ENCODE data around the gene CAMKMT. TPM values are rescaled to one million over a fixed set of nuclear protein-coding genes. Genes with fewer than 3 reads are reported as not detected.

The CAMKMT gene
- total RNA-seq, 6 donors from 2014 or later = 7.7 to 17.8 (median 12.2) TPM

- 95 to 96% methylated on average over 10 of the region's 10 CpGs for WGBS, 2 donors
- DNase-seq (no peak), ATAC-seq (ENCODE audit: low FRiP score in 2 of 2) (no peak)
- Histone ChIP-seq H3K27ac (no peak overlapping the region), H3K9me3 (no peaks in the 10 kb centered on the region), H3K4me1 (peaks cover 0 to 5% (median 1%) of the 10 kb centered on the region in 4 donors), H3K27me3 (no peaks in the 10 kb centered on the region), H3K4me3 (no peak overlapping the region), H3K36me3 (no peaks in the 10 kb centered on the region)
- TF ChIP-seq POLR2A (IDR thresholded peaks at IDR 0.05) (no peak), POLR2AphosphoS5 (IDR thresholded peaks at IDR 0.05) (no peak), EP300 (IDR thresholded peaks at IDR 0.05) (no peak), CTCF (IDR thresholded peaks at IDR 0.05) (no peak)
Measured at GRCh38 chr2:44706681-44707553, 345.2 kb downstream of the CAMKMT start.

DNA sequence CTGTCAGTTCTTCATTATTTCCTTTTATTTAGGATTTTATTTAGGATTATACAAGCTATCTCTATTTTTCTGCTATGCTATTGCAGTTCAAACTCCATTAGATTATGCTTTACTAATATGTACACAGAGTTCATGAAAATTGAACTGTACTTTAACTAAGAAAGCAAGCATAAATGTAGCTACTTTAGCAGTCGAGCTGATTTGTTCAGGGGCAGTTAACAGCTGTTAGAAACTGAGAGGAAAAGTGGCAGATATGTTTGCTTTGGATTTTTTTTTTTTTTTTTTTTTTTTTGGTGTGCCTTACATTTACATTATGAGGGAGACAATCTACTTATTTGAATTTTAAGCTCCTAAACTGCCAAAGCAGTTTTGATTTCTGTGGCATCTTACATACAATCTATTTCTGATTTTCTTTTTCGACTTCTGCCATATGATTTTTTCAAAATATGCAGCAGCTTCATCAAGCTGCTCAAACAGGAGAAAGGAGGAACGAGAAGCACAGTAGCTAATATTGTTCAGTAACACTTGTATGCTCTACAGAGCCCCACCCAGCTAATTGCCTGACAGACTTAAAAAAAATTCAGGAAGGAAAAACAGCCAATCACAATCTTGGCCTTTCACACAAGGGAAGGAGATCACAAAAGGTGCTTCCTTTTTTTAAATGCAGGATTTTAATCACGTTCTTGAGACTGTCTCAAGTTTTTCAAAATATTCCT is 346.4 kb downstream of the CAMKMT start:
- no peaks in the 10 kb centered on the region for H3K9me3 ChIP-seq
- no peak for DNase-seq
- 8 to 24% methylated on average over 4 of the region's 4 CpGs for WGBS, 2 donors
- TF ChIP-seq POLR2A (IDR thresholded peaks at IDR 0.05) (no peak), EP300 (IDR thresholded peaks at IDR 0.05) (no peak), POLR2AphosphoS5 (IDR thresholded peaks at IDR 0.05) (no peak), CTCF (IDR thresholded peaks at IDR 0.05) (no peak)
- H3K27ac ChIP-seq = no peak overlapping the region
- H3K27me3 ChIP-seq = no peaks in the 10 kb centered on the region
- peaks cover 0 to 5% (median 1%) of the 10 kb centered on the region in 4 donors for H3K4me1 ChIP-seq
- ATAC-seq (ENCODE audit: low FRiP score in 2 of 2) = peak; percentile 49 to 66
- H3K36me3 ChIP-seq = no peaks in the 10 kb centered on the region
- no peak overlapping the region for H3K4me3 ChIP-seq

GRCh38 chr2:44708661-44709000 is 346.9 kb downstream of the CAMKMT start:
- peaks cover 0 to 5% (median 1%) of the 10 kb centered on the region in 4 donors for H3K4me1 ChIP-seq
- no peaks in the 10 kb centered on the region for H3K27me3 ChIP-seq
- DNase-seq = no peak
- TF ChIP-seq POLR2A (IDR thresholded peaks at IDR 0.05) (no peak), EP300 (IDR thresholded peaks at IDR 0.05) (no peak), CTCF (IDR thresholded peaks at IDR 0.05) (no peak), POLR2AphosphoS5 (IDR thresholded peaks at IDR 0.05) (no peak)
- no peak for ATAC-seq (ENCODE audit: low FRiP score in 2 of 2)
- H3K4me3 ChIP-seq = no peak overlapping the region
- no peak overlapping the region for H3K27ac ChIP-seq
- H3K9me3 ChIP-seq = no peaks in the 10 kb centered on the region
- no peaks in the 10 kb centered on the region for H3K36me3 ChIP-seq
- WGBS, 2 donors = 45 to 58% methylated on average over 3 of the region's 3 CpGs

DNA sequence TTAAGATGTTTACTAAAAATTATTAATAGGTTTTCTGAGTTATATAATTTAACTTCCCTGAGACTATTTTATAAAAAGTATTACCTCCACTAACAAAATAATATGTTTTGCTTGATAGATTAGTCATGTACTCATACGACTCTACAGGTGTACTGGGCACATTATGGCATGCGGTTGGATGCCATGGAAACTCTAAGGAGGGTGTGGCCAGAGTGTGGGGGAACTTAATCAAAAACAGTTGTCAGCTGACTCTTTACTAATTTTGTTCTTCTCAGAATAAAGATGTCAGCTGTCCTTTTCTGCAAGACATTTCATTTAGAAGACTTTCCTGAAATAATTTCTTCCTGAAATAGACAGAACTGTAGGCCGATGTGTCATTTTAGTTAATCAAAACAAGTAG is 351.4 kb downstream of the CAMKMT start:
- no peaks in the 10 kb centered on the region for H3K27me3 ChIP-seq
- ATAC-seq (ENCODE audit: low FRiP score in 2 of 2) = no peak
- 82% methylated on average over 3 of the region's 3 CpGs for WGBS, 2 donors
- H3K4me3 ChIP-seq = no peak overlapping the region
- no peak for TF ChIP-seq POLR2A (IDR thresholded peaks at IDR 0.05)
- no peak for TF ChIP-seq EP300 (IDR thresholded peaks at IDR 0.05)
- no peak for TF ChIP-seq CTCF (IDR thresholded peaks at IDR 0.05)
- TF ChIP-seq POLR2AphosphoS5 (IDR thresholded peaks at IDR 0.05) = no peak
- no peaks in the 10 kb centered on the region for H3K36me3 ChIP-seq
- no peak for DNase-seq
- peaks cover 0 to 5% (median 1%) of the 10 kb centered on the region in 4 donors for H3K4me1 ChIP-seq
- H3K27ac ChIP-seq = no peak overlapping the region
- H3K9me3 ChIP-seq = no peaks in the 10 kb centered on the region
